Astrocyte (in vitro differentiated cells and primary cell): ENCODE measurements around the gene CACNA1C. TPM values are rescaled to one million over a fixed set of nuclear protein-coding genes. Genes with fewer than 3 reads are reported as not detected.

Experiments
- DNase-seq: peaks from one replicate; pipeline ENCODE4 v3.0.0-alpha.2; 2010; ENCODE audit warnings: low read depth
- FAIRE-seq: peaks from 2 replicates; lab custom pipeline; 2011; peaks lifted over from hg19 to GRCh38; lab: Jason Lieb, UNC
- H2AFZ ChIP-seq: 2 replicates; pipeline ENCODE4 v1.6.0; 2012; ENCODE audit warnings: low read depth, low read length, inconsistent platforms
- H3K27ac ChIP-seq: 2 replicates; pipeline ENCODE4 v1.5.1; 2011; ENCODE audit warnings: low read depth, low read length, inconsistent platforms
- H3K27me3 ChIP-seq: 2 replicates; pipeline ENCODE4 v1.6.0; 2011; ENCODE audit warnings: low read length, inconsistent platforms; ENCODE audit not compliant: insufficient read depth
- H3K36me3 ChIP-seq: 2 replicates; pipeline ENCODE4 v1.5.1; 2011; ENCODE audit warnings: low read length, inconsistent platforms; ENCODE audit not compliant: insufficient read depth
- H3K4me1 ChIP-seq: 2 replicates; pipeline ENCODE4 v1.5.1; 2011; ENCODE audit warnings: low read length, inconsistent platforms; ENCODE audit not compliant: insufficient read depth
- H3K4me2 ChIP-seq: 2 replicates; pipeline ENCODE4 v1.6.0; 2012; ENCODE audit warnings: low read length, inconsistent platforms
- H3K4me3 ChIP-seq: 2 replicates; pipeline ENCODE4 v1.5.1; 2011; ENCODE audit warnings: low read depth, mild to moderate bottlenecking, low read length, inconsistent platforms; ENCODE audit not compliant: insufficient read depth
- H3K79me2 ChIP-seq: 2 replicates; pipeline ENCODE4 v1.6.0; 2012; ENCODE audit warnings: mild to moderate bottlenecking, low read length, inconsistent platforms; ENCODE audit not compliant: insufficient read depth
- H3K9ac ChIP-seq: 2 replicates; pipeline ENCODE4 v1.6.0; 2012; ENCODE audit warnings: mild to moderate bottlenecking, low read length, inconsistent platforms
- H3K9me3 ChIP-seq: 2 replicates; pipeline ENCODE4 v1.5.1; 2012; ENCODE audit warnings: low read depth, mild to moderate bottlenecking, low read length, inconsistent platforms; ENCODE audit not compliant: insufficient read depth
- H4K20me1 ChIP-seq: 2 replicates; pipeline ENCODE4 v1.6.0; 2012; ENCODE audit warnings: low read length, inconsistent platforms; ENCODE audit not compliant: insufficient read depth
- H3K27ac Mint-ChIP-seq: one replicate; pipeline ENCODE4 v1.8.0; 2021; ENCODE audit warnings: mild to moderate bottlenecking, mixed read lengths; ENCODE audit not compliant: unreplicated experiment
- H3K27me3 Mint-ChIP-seq: one replicate; pipeline ENCODE4 v1.8.0; 2021; ENCODE audit warnings: low read depth, mixed read lengths; ENCODE audit not compliant: unreplicated experiment
- H3K36me3 Mint-ChIP-seq: one replicate; pipeline ENCODE4 v1.8.0; 2021; ENCODE audit warnings: low read depth, mixed read lengths; ENCODE audit not compliant: unreplicated experiment
- H3K4me1 Mint-ChIP-seq: one replicate; pipeline ENCODE4 v1.8.0; 2021; ENCODE audit warnings: low read depth, mixed read lengths; ENCODE audit not compliant: unreplicated experiment
- H3K4me3 Mint-ChIP-seq: one replicate; pipeline ENCODE4 v1.8.0; 2021; ENCODE audit warnings: mild to moderate bottlenecking, moderate library complexity, mixed read lengths; ENCODE audit not compliant: unreplicated experiment
- H3K9me3 Mint-ChIP-seq: one replicate; pipeline ENCODE4 v1.8.0; 2021; ENCODE audit warnings: mild to moderate bottlenecking, mixed read lengths; ENCODE audit not compliant: unreplicated experiment
- CTCF ChIP-seq: IDR thresholded peaks from 2 replicates; pipeline ENCODE4 v1.5.1; 2011; ENCODE audit warnings: low read depth, mild to moderate bottlenecking, inconsistent platforms, low read length, moderate library complexity; ENCODE audit not compliant: insufficient read depth
- EZH2 ChIP-seq: IDR thresholded peaks from 2 replicates; pipeline ENCODE4 v1.6.1; 2012; ENCODE audit warnings: mild to moderate bottlenecking, low read length, inconsistent platforms; ENCODE audit not compliant: insufficient read depth
- total RNA-seq: library from RNA; stranded (reverse); gene quantifications from 2 replicates; pipeline ENCODE4 v1.2.1, GENCODE V29; 2021

CACNA1C gene
- total RNA-seq, 1 donor from 2014 or later: 2.1 TPM

GRCh38 chr12:2215709-2216560 lies 163.1 kb downstream of the CACNA1C start:
- Histone ChIP-seq H3K4me2 (peak overlapping the region; percentile 45), H3K36me3 (no peaks in the 10 kb centered on the region), H3K27ac (peak overlapping the region; percentile 20), H3K4me3 (no peak overlapping the region), H4K20me1 (no peaks in the 10 kb centered on the region), H3K79me2 (no peaks in the 10 kb centered on the region), H3K27me3 (no peaks in the 10 kb centered on the region), H3K9me3 (no peaks in the 10 kb centered on the region), H2AFZ (no peak overlapping the region), H3K9ac (no peak overlapping the region), H3K4me1 (peaks cover 11% of the 10 kb centered on the region)
- Mint-ChIP-seq H3K27me3 (peaks cover 27% of the 10 kb centered on the region), H3K36me3 (peaks cover 1% of the 10 kb centered on the region), H3K4me3 (no peak overlapping the region), H3K9me3 (no peaks in the 10 kb centered on the region), H3K4me1 (peaks cover 9% of the 10 kb centered on the region), H3K27ac (no peak overlapping the region)
- FAIRE-seq (no peak), DNase-seq (peak; percentile 88)
- TF ChIP-seq EZH2 (no peak), CTCF (no peak)

- H3K79me2 ChIP-seq: no peaks in the 10 kb centered on the region
- no peak for FAIRE-seq
- no peaks in the 10 kb centered on the region for H3K27me3 ChIP-seq
- no peak overlapping the region for H3K4me3 Mint-ChIP-seq
- peaks cover 34% of the 10 kb centered on the region for H3K27me3 Mint-ChIP-seq
- no peaks in the 10 kb centered on the region for H3K9me3 ChIP-seq
- H3K9me3 Mint-ChIP-seq: no peaks in the 10 kb centered on the region
- H4K20me1 ChIP-seq: no peaks in the 10 kb centered on the region
- H3K4me1 Mint-ChIP-seq: peaks cover 9% of the 10 kb centered on the region
- H3K36me3 ChIP-seq: no peaks in the 10 kb centered on the region
- no peak overlapping the region for H3K9ac ChIP-seq
- no peak overlapping the region for H3K4me2 ChIP-seq
- H3K27ac Mint-ChIP-seq: no peak overlapping the region
- TF ChIP-seq CTCF: no peak
- TF ChIP-seq EZH2: no peak
- H3K4me1 ChIP-seq: peaks cover 11% of the 10 kb centered on the region
- no peak overlapping the region for H3K4me3 ChIP-seq
- no peak overlapping the region for H2AFZ ChIP-seq
- peaks cover 1% of the 10 kb centered on the region for H3K36me3 Mint-ChIP-seq
- H3K27ac ChIP-seq: no peak overlapping the region
- no peak for DNase-seq
These were observed 165.9 kb downstream of the CACNA1C start for GRCh38 chr12:2218706-2219105.
